Measurements from ENCODE around the gene ZNF391.
"Not testable (repeated sequence)": the region's sequence is repeated elsewhere in the genome, so short reads cannot be mapped to it uniquely, and the experiment has no call there.

Gene ZNF391

GRCh38 chr6:27419363-27419762 lies 30.8 kb downstream of the ZNF391 start:
- H3K27ac ChIP-seq (ENCODE audit: insufficient read depth, low read length, poor library complexity, severe bottlenecking), result no peak overlapping the region
- H3K4me1 ChIP-seq (ENCODE audit: control insufficient read depth, insufficient read depth, low read length, poor library complexity, severe bottlenecking), result no peaks in the 10 kb centered on the region

GRCh38 chr6:27422651-27423332 lies 34.2 kb downstream of the ZNF391 start:
- Histone ChIP-seq H3K36me3 (ENCODE audit: control insufficient read depth, insufficient read depth, low read length) (no peaks in the 10 kb centered on the region), H3K9me3 (ENCODE audit: control insufficient read depth, low read length) (no peaks in the 10 kb centered on the region), H3K27ac (ENCODE audit: insufficient read depth, low read length, poor library complexity, severe bottlenecking) (no peak overlapping the region), H3K27me3 (replicated peaks; ENCODE audit: control insufficient read depth, insufficient read depth, low read length, poor library complexity, severe bottlenecking) (no peaks in the 10 kb centered on the region), H3K4me1 (ENCODE audit: control insufficient read depth, insufficient read depth, low read length, poor library complexity, severe bottlenecking) (no peaks in the 10 kb centered on the region), H3K4me3 (ENCODE audit: insufficient read depth, low read depth, low read length, poor library complexity, severe bottlenecking) (no peak overlapping the region)
- no peak for DNase-seq

More at GRCh38 chr6:27419363-27419762, 30.8 kb downstream of the ZNF391 start:
- no peak for DNase-seq
- Histone ChIP-seq H3K4me3 (ENCODE audit: insufficient read depth, low read depth, low read length, poor library complexity, severe bottlenecking) (no peak overlapping the region), H3K36me3 (ENCODE audit: control insufficient read depth, insufficient read depth, low read length) (no peaks in the 10 kb centered on the region), H3K9me3 (ENCODE audit: control insufficient read depth, low read length) (no peaks in the 10 kb centered on the region), H3K27me3 (replicated peaks; ENCODE audit: control insufficient read depth, insufficient read depth, low read length, poor library complexity, severe bottlenecking) (no peaks in the 10 kb centered on the region)

- H3K27me3 ChIP-seq (replicated peaks; ENCODE audit: control insufficient read depth, insufficient read depth, low read length, poor library complexity, severe bottlenecking); H3K27ac ChIP-seq (ENCODE audit: insufficient read depth, low read length, poor library complexity, severe bottlenecking); H3K4me3 ChIP-seq (ENCODE audit: insufficient read depth, low read depth, low read length, poor library complexity, severe bottlenecking); DNase-seq; H3K9me3 ChIP-seq (ENCODE audit: control insufficient read depth, low read length); H3K4me1 ChIP-seq (ENCODE audit: control insufficient read depth, insufficient read depth, low read length, poor library complexity, severe bottlenecking); H3K36me3 ChIP-seq (ENCODE audit: control insufficient read depth, insufficient read depth, low read length): not testable (repeated sequence)
Observed at GRCh38 chr6:27424851-27425250, 36.3 kb downstream of the ZNF391 start.

GRCh38 chr6:27426045-27426620 lies 37.6 kb downstream of the ZNF391 start:
- Histone ChIP-seq H3K36me3 (ENCODE audit: control insufficient read depth, insufficient read depth, low read length) (no peaks in the 10 kb centered on the region), H3K9me3 (ENCODE audit: control insufficient read depth, low read length) (no peaks in the 10 kb centered on the region), H3K4me3 (ENCODE audit: insufficient read depth, low read depth, low read length, poor library complexity, severe bottlenecking) (no peak overlapping the region), H3K27ac (ENCODE audit: insufficient read depth, low read length, poor library complexity, severe bottlenecking) (no peak overlapping the region), H3K4me1 (ENCODE audit: control insufficient read depth, insufficient read depth, low read length, poor library complexity, severe bottlenecking) (no peaks in the 10 kb centered on the region), H3K27me3 (replicated peaks; ENCODE audit: control insufficient read depth, insufficient read depth, low read length, poor library complexity, severe bottlenecking) (no peaks in the 10 kb centered on the region)
- DNase-seq, result no peak

GRCh38 chr6:27428502-27428901 lies 39.9 kb downstream of the ZNF391 start:
- no peak for DNase-seq
- H3K4me1 ChIP-seq (ENCODE audit: control insufficient read depth, insufficient read depth, low read length, poor library complexity, severe bottlenecking), result no peaks in the 10 kb centered on the region
- no peaks in the 10 kb centered on the region for H3K9me3 ChIP-seq (ENCODE audit: control insufficient read depth, low read length)
- H3K4me3 ChIP-seq (ENCODE audit: insufficient read depth, low read depth, low read length, poor library complexity, severe bottlenecking), result no peak overlapping the region
- H3K36me3 ChIP-seq (ENCODE audit: control insufficient read depth, insufficient read depth, low read length), result no peaks in the 10 kb centered on the region
- no peak overlapping the region for H3K27ac ChIP-seq (ENCODE audit: insufficient read depth, low read length, poor library complexity, severe bottlenecking)
- H3K27me3 ChIP-seq (replicated peaks; ENCODE audit: control insufficient read depth, insufficient read depth, low read length, poor library complexity, severe bottlenecking), result no peaks in the 10 kb centered on the region

- no peaks in the 10 kb centered on the region for H3K27me3 ChIP-seq (replicated peaks; ENCODE audit: control insufficient read depth, insufficient read depth, low read length, poor library complexity, severe bottlenecking)
- no peak for DNase-seq
- no peak overlapping the region for H3K4me3 ChIP-seq (ENCODE audit: insufficient read depth, low read depth, low read length, poor library complexity, severe bottlenecking)
- H3K9me3 ChIP-seq (ENCODE audit: control insufficient read depth, low read length), result no peaks in the 10 kb centered on the region
- no peaks in the 10 kb centered on the region for H3K4me1 ChIP-seq (ENCODE audit: control insufficient read depth, insufficient read depth, low read length, poor library complexity, severe bottlenecking)
- no peak overlapping the region for H3K27ac ChIP-seq (ENCODE audit: insufficient read depth, low read length, poor library complexity, severe bottlenecking)
- H3K36me3 ChIP-seq (ENCODE audit: control insufficient read depth, insufficient read depth, low read length), result no peaks in the 10 kb centered on the region
Observed at GRCh38 chr6:27428966-27429365, 40.4 kb downstream of the ZNF391 start.

GRCh38 chr6:27433714-27434113 lies 45.2 kb downstream of the ZNF391 start:
- no peaks in the 10 kb centered on the region for H3K9me3 ChIP-seq (ENCODE audit: control insufficient read depth, low read length)
- DNase-seq, result no peak
- H3K4me3 ChIP-seq (ENCODE audit: insufficient read depth, low read depth, low read length, poor library complexity, severe bottlenecking), result no peak overlapping the region
- no peaks in the 10 kb centered on the region for H3K36me3 ChIP-seq (ENCODE audit: control insufficient read depth, insufficient read depth, low read length)
- no peak overlapping the region for H3K27ac ChIP-seq (ENCODE audit: insufficient read depth, low read length, poor library complexity, severe bottlenecking)
- H3K27me3 ChIP-seq (replicated peaks; ENCODE audit: control insufficient read depth, insufficient read depth, low read length, poor library complexity, severe bottlenecking), result no peaks in the 10 kb centered on the region
- no peaks in the 10 kb centered on the region for H3K4me1 ChIP-seq (ENCODE audit: control insufficient read depth, insufficient read depth, low read length, poor library complexity, severe bottlenecking)

GRCh38 chr6:27439371-27439770 lies 50.8 kb downstream of the ZNF391 start:
- Histone ChIP-seq H3K4me1 (ENCODE audit: control insufficient read depth, insufficient read depth, low read length, poor library complexity, severe bottlenecking) (no peaks in the 10 kb centered on the region), H3K9me3 (ENCODE audit: control insufficient read depth, low read length) (no peaks in the 10 kb centered on the region), H3K36me3 (ENCODE audit: control insufficient read depth, insufficient read depth, low read length) (no peaks in the 10 kb centered on the region), H3K27me3 (replicated peaks; ENCODE audit: control insufficient read depth, insufficient read depth, low read length, poor library complexity, severe bottlenecking) (no peaks in the 10 kb centered on the region), H3K4me3 (ENCODE audit: insufficient read depth, low read depth, low read length, poor library complexity, severe bottlenecking) (no peak overlapping the region), H3K27ac (ENCODE audit: insufficient read depth, low read length, poor library complexity, severe bottlenecking) (no peak overlapping the region)
- no peak for DNase-seq

- Histone ChIP-seq H3K4me1 (ENCODE audit: control insufficient read depth, insufficient read depth, low read length, poor library complexity, severe bottlenecking) (no peaks in the 10 kb centered on the region), H3K4me3 (ENCODE audit: insufficient read depth, low read depth, low read length, poor library complexity, severe bottlenecking) (no peak overlapping the region), H3K36me3 (ENCODE audit: control insufficient read depth, insufficient read depth, low read length) (no peaks in the 10 kb centered on the region), H3K27ac (ENCODE audit: insufficient read depth, low read length, poor library complexity, severe bottlenecking) (no peak overlapping the region), H3K9me3 (ENCODE audit: control insufficient read depth, low read length) (no peaks in the 10 kb centered on the region), H3K27me3 (replicated peaks; ENCODE audit: control insufficient read depth, insufficient read depth, low read length, poor library complexity, severe bottlenecking) (no peaks in the 10 kb centered on the region)
- no peak for DNase-seq
Observed at GRCh38 chr6:27441001-27441400, 52.4 kb downstream of the ZNF391 start.

- Histone ChIP-seq H3K4me3 (ENCODE audit: insufficient read depth, low read depth, low read length, poor library complexity, severe bottlenecking) (no peak overlapping the region), H3K36me3 (ENCODE audit: control insufficient read depth, insufficient read depth, low read length) (no peaks in the 10 kb centered on the region), H3K27me3 (replicated peaks; ENCODE audit: control insufficient read depth, insufficient read depth, low read length, poor library complexity, severe bottlenecking) (no peaks in the 10 kb centered on the region), H3K9me3 (ENCODE audit: control insufficient read depth, low read length) (peaks cover 6% of the 10 kb centered on the region), H3K4me1 (ENCODE audit: control insufficient read depth, insufficient read depth, low read length, poor library complexity, severe bottlenecking) (no peaks in the 10 kb centered on the region), H3K27ac (ENCODE audit: insufficient read depth, low read length, poor library complexity, severe bottlenecking) (no peak overlapping the region)
- DNase-seq, result no peak
Observed at GRCh38 chr6:27442932-27443331, 54.4 kb downstream of the ZNF391 start.

Measured in effector memory CD4-positive, alpha-beta T cell (primary cell).